ENCODE measurements around the gene EYS.

GRCh38 chr6:65646544-65646943 is 60.5 kb downstream of the EYS start:
- TF ChIP-seq GATA2 (IDR thresholded peaks at IDR 0.05; ENCODE audit: low read depth, low read length) (no peak), GATA3 (IDR thresholded peaks at IDR 0.05; ENCODE audit: low read depth, low read length) (no peak)

All from SH-SY5Y (cell line).